Tibial nerve (tissue), 4 donors: ENCODE data around the gene SCG2.

Experiments
- CTCF ChIP-seq, 5 experiments: fragments of 200-600 bp in 3 of 5; fragments of 450-650 bp in 2 of 5; sonication (generic) in 3 of 5; IDR thresholded peaks; one replicate each; pipeline ENCODE4 v1.5.1; 2016 to 2019; ENCODE audit warnings: antibody characterized with exemption in 5 of 5, mild to moderate bottlenecking in 3 of 5, moderate library complexity in 2 of 5
- EP300 ChIP-seq, 2 donors: sonication (generic); formaldehyde crosslinking; IDR thresholded peaks; one replicate each; pipeline ENCODE4 v1.6.1; 2017; ENCODE audit warnings: antibody characterized with exemption in 2 of 2, mild to moderate bottlenecking in 1 of 2
- POLR2A ChIP-seq, 2 donors: fragments of 450-650 bp; IDR thresholded peaks; one replicate each; pipeline ENCODE4 v1.6.1; 2017; ENCODE audit warnings: antibody characterized with exemption in 2 of 2, mild to moderate bottlenecking in 2 of 2, moderate library complexity in 2 of 2

- TF ChIP-seq CTCF (IDR thresholded peaks at IDR 0.05) (no peak), POLR2A (IDR thresholded peaks at IDR 0.05) (no peak), EP300 (IDR thresholded peaks at IDR 0.05) (no peak)
Observed at GRCh38 chr2:223649554-223650533, 47.7 kb upstream of the SCG2 start.
